Left ventricle myocardium inferior (tissue), 1 donor: ENCODE data around the gene HAUS1. TPM values are rescaled to one million over a fixed set of nuclear protein-coding genes. Genes with fewer than 3 reads are reported as not detected.

Source experiments
- DNase-seq: peaks from one replicate; pipeline ENCODE4 v3.0.0-alpha.2; 2020
- H3K27ac ChIP-seq: fragments of 200-600 bp; replicated peaks from 2 replicates; pipeline ENCODE4 v1.8.0; 2021
- H3K27me3 ChIP-seq: fragments of 200-600 bp; 2 replicates; pipeline ENCODE4 v1.8.0; 2021; ENCODE audit warnings: low read depth
- H3K36me3 ChIP-seq: fragments of 200-600 bp; 2 replicates; pipeline ENCODE4 v1.8.0; 2021
- H3K4me1 ChIP-seq: fragments of 200-600 bp; 2 replicates; pipeline ENCODE4 v1.8.0; 2021
- H3K4me3 ChIP-seq: fragments of 200-600 bp; 2 replicates; pipeline ENCODE4 v1.8.0; 2021; ENCODE audit warnings: mild to moderate bottlenecking, moderate library complexity
- H3K9me3 ChIP-seq: fragments of 200-600 bp; replicated peaks from 2 replicates; pipeline ENCODE4 v1.8.0; 2021
- intact Hi-C: fragments of 100-400 bp; cut with micrococcal nuclease; formaldehyde crosslinking; loops from one replicate; pipeline ENCODE4 v1.11.0; 2022
- total RNA-seq: library from RNA; stranded (reverse); fragmentation: NEBNext Ultra II Directional; extraction: Animal tissue kit (Norgen Biotek cat#: 25700); gene quantifications from one replicate; pipeline ENCODE4 v1.2.1, GENCODE V29; 2021
- TF ChIP-seq, protein P1 (sequence below): fragments of 200-600 bp; IDR thresholded peaks from 2 replicates; pipeline ENCODE4 v1.8.0; 2021; ENCODE audit warnings: antibody characterized with exemption, mild to moderate bottlenecking, borderline replicate concordance
- donor health status: DM: no; HTN: yes; CAD: no; lungs with severe emphysema.

HAUS1 gene
- total RNA-seq, 1 donor from 2014 or later = 6.4 TPM

DNA sequence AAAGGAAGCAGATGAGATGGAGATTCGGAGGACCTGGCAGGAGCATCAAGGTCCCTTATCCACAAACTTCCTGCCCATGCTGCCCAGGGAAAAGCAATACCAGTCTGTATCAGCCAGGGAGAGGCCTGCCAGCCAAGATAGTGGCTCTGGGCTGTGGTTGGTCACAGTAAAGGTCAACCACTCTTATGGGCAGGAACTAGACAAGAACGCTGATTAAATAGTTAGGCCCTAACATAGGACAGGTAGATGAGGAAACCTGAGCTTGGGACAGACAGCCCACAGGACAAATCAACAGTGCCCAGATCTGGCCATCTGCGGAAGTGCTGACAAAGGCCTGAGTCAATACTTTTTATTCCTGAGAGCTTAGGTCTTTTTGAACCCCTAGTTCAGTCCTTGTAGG lies 42.8 kb upstream of the HAUS1 start:
- intact Hi-C loops = no loop called here
- no peak for DNase-seq

DNA sequence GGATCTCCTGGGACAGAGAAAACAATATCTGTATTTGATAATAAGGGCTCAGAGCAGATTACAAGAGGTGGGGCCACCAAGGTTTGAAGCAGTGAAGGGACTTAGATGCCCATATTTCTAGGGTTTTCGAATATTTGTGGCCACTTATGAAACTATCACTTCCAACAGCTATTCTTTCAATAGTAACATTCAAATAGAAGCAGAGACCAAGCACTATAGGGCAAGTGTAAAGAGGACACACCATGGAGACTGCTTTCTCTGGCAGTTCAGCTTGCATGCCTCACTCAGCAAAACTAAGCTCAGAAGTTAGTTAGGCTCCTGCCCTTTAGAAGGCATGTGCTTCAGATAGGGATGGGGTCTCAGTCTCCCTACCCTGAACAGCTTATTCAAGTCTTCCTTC lies 42.4 kb upstream of the HAUS1 start:
- Histone ChIP-seq H3K27ac (no peak overlapping the region), H3K4me1 (no peaks in the 10 kb centered on the region), H3K9me3 (no peaks in the 10 kb centered on the region), H3K36me3 (no peaks in the 10 kb centered on the region), H3K4me3 (no peak overlapping the region), H3K27me3 (no peaks in the 10 kb centered on the region)
- no peak for DNase-seq
- TF ChIP-seq, protein P1, sequence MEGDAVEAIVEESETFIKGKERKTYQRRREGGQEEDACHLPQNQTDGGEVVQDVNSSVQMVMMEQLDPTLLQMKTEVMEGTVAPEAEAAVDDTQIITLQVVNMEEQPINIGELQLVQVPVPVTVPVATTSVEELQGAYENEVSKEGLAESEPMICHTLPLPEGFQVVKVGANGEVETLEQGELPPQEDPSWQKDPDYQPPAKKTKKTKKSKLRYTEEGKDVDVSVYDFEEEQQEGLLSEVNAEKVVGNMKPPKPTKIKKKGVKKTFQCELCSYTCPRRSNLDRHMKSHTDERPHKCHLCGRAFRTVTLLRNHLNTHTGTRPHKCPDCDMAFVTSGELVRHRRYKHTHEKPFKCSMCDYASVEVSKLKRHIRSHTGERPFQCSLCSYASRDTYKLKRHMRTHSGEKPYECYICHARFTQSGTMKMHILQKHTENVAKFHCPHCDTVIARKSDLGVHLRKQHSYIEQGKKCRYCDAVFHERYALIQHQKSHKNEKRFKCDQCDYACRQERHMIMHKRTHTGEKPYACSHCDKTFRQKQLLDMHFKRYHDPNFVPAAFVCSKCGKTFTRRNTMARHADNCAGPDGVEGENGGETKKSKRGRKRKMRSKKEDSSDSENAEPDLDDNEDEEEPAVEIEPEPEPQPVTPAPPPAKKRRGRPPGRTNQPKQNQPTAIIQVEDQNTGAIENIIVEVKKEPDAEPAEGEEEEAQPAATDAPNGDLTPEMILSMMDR = no peak
- intact Hi-C loops = no loop called here

More for the DNA sequence above, 42.8 kb upstream of the HAUS1 start:
- TF ChIP-seq, protein P1 = no peak
- Histone ChIP-seq H3K4me1 (no peaks in the 10 kb centered on the region), H3K27ac (no peak overlapping the region), H3K27me3 (no peaks in the 10 kb centered on the region), H3K36me3 (no peaks in the 10 kb centered on the region), H3K4me3 (no peak overlapping the region), H3K9me3 (no peaks in the 10 kb centered on the region)

DNA sequence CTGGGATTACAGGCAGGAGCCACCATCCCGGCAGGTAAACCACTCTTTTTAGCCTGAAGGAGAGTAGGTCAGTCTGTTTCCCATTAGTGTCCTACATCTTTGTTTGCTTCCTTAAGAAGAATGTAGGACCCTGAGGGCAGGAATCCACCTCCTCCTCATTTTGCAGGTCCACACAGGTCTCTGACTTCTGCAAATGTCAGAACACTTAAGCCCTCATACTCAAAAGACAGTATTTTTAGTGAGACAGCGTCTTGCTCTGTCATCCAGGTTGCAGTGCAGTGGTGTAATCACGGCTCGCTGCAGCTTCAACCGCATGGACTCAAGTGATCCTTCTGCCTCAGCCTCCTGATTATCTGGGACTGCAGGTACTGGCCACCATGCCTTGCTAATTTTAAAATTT lies 41.4 kb upstream of the HAUS1 start:
- no peaks in the 10 kb centered on the region for H3K27me3 ChIP-seq
- H3K36me3 ChIP-seq = no peaks in the 10 kb centered on the region
- H3K9me3 ChIP-seq = peaks cover 4% of the 10 kb centered on the region
- TF ChIP-seq, protein P1 = no peak
- intact Hi-C loops = no loop called here
- H3K4me1 ChIP-seq = no peaks in the 10 kb centered on the region
- no peak for DNase-seq
- H3K4me3 ChIP-seq = no peak overlapping the region
- no peak overlapping the region for H3K27ac ChIP-seq

DNA sequence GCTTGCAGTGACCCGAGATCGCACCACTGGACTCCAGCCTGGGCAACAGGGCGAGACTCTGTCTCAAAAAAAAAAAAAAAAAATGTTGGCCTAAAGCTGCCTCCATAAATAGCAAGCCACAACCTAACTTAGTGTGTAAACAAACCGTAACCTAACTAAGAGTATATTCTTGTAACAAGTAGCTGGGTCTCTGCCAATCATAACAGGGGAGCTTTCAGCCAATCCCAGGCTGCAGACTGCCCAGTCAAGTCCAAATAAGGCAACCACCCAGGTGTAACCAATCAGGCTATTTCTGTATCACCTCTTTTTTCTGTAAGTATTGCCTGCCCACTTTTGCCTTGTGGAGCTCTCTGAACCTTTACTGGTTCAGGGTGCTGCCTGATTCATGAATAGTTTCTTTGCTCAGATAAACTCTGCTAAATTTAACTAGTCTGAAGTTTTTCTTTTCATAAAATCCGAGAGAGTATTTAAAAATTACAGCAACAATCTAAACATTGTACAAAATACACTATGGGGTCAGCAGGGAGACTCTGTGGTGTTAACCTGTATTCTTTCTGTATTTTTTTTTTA lies 36.7 kb upstream of the HAUS1 start:
- H3K4me3 ChIP-seq = no peak overlapping the region
- intact Hi-C loops = no loop called here
- no peak overlapping the region for H3K27ac ChIP-seq
- no peaks in the 10 kb centered on the region for H3K27me3 ChIP-seq
- TF ChIP-seq, protein P1 = no peak
- no peaks in the 10 kb centered on the region for H3K36me3 ChIP-seq
- H3K9me3 ChIP-seq = peaks cover 9% of the 10 kb centered on the region
- H3K4me1 ChIP-seq = peaks cover 17% of the 10 kb centered on the region
- no peak for DNase-seq

DNA sequence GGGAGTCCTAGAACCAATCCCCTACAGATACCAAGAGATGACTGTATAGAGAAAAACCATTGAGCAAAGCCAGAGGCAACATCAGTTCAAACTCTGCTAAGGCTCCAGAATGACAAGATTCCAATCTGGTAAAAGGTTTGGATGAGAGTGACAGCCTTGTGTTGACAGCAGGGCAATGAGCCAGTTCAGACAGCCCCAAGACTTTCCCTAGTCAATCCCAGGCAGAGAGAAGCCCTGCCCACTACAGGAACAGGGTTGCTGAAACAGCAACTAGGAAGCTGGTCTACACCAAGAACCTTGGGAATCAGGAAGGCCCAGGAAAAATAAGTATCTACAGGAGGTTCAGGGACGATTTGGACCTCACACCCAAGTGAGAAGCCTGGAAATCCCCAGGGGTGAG lies 35.4 kb upstream of the HAUS1 start:
- Histone ChIP-seq H3K36me3 (no peaks in the 10 kb centered on the region), H3K27ac (no peak overlapping the region), H3K4me3 (no peak overlapping the region), H3K27me3 (no peaks in the 10 kb centered on the region), H3K4me1 (peaks cover 29% of the 10 kb centered on the region), H3K9me3 (peaks cover 9% of the 10 kb centered on the region)
- TF ChIP-seq, protein P1 = no peak
- no peak for DNase-seq
- intact Hi-C loops = no loop called here
